Kidney (tissue), 14 donors: ENCODE results near the gene CDC42BPG. TPM values are rescaled to one million over a fixed set of nuclear protein-coding genes. Genes with fewer than 3 reads are reported as not detected.

Experiments used
- DNase-seq, 5 donors: peaks; one replicate each; pipeline ENCODE4 v3.0.0-alpha.2; 2013 to 2020
- FAIRE-seq: peaks from 2 replicates; lab custom pipeline; 2012; peaks lifted over from hg19 to GRCh38; lab: Jason Lieb, UNC
- H3K27ac ChIP-seq, 2 donors: one replicate each; pipeline ENCODE4 v1.7.0; 2013; ENCODE audit warnings: low read depth in 2 of 2, low read length in 2 of 2, inconsistent platforms in 1 of 2
- H3K27me3 ChIP-seq: one replicate; pipeline ENCODE4 v1.7.1; 2013; ENCODE audit warnings: low read length, inconsistent platforms; ENCODE audit not compliant: control insufficient read depth, insufficient read depth
- H3K36me3 ChIP-seq, 3 donors: one replicate each; pipeline versions ENCODE4 v1.7.0 to v1.7.1; 2013; ENCODE audit warnings: low read length in 3 of 3, control low read depth in 1 of 3, inconsistent platforms in 1 of 3; ENCODE audit not compliant: insufficient read depth in 3 of 3, control insufficient read depth in 2 of 3
- H3K4me1 ChIP-seq, 3 donors: one replicate each; pipeline versions ENCODE4 v1.7.0 to v1.7.1; 2013; ENCODE audit warnings: low read length in 3 of 3, inconsistent platforms in 1 of 3, low read depth in 1 of 3; ENCODE audit not compliant: control insufficient read depth in 2 of 3, insufficient read depth in 2 of 3
- H3K4me3 ChIP-seq, 3 donors: one replicate each; pipeline versions ENCODE4 v1.7.0 to v1.8.1; 2013; ENCODE audit warnings: low read length in 3 of 3, control low read depth in 1 of 3, inconsistent platforms in 1 of 3
- H3K9ac ChIP-seq, 3 donors: one replicate each; pipeline versions ENCODE4 v1.7.0 to v1.7.1; 2013; ENCODE audit warnings: low read length in 3 of 3, control low read depth in 1 of 3, inconsistent platforms in 1 of 3
- H3K9me3 ChIP-seq, 3 donors: one replicate each; pipeline versions ENCODE4 v1.7.0 to v1.7.1; 2013; ENCODE audit warnings: low read length in 3 of 3, control low read depth in 1 of 3, inconsistent platforms in 1 of 3; ENCODE audit not compliant: control insufficient read depth in 2 of 3, insufficient read depth in 1 of 3
- CTCF ChIP-seq: IDR thresholded peaks from 3 replicates; pipeline ENCODE4 v1.5.1; 2012; ENCODE audit warnings: mild to moderate bottlenecking, moderate library complexity, borderline replicate concordance; ENCODE audit not compliant: insufficient read depth; ENCODE audit errors: extremely low read depth
- intact Hi-C: fragments of 100-400 bp; cut with DNase I; formaldehyde crosslinking; loops from one replicate; pipeline ENCODE4 v1.11.1; 2022
- polyA plus RNA-seq: library from polyadenylated mRNA; stranded (reverse); fragments of 350-450 nt; fragmentation: Illumina TruSeq; extraction: RNeasy Lipid Tissue Mini Kit (QIAGEN cat#74804); gene quantifications from one replicate; pipeline ENCODE4 v1.2.3, GENCODE V29; 2014; ENCODE audit warnings: low read depth, low replicate concordance; ENCODE audit not compliant: insufficient read depth
- total RNA-seq: library from RNA; stranded (reverse); fragmentation: NEBNext Ultra II Directional; extraction: Animal tissue kit (Norgen Biotek cat#: 25700); gene quantifications from one replicate; pipeline ENCODE4 v1.2.1, GENCODE V29; 2021
- donor health status: control.
- donor health status: control.
- donor health status: control.
- donor health status: control.
- donor health status: control.
- donor health status: DM: yes; HTN: yes; CAD: no.
- donor health status: Normal renal cell carcinoma (clear cell type).

Gene CDC42BPG
- total and polyA plus RNA-seq, 2 donors from 2014 or later: 4.5 to 20.7 TPM

- Histone ChIP-seq H3K36me3 (no peaks in the 10 kb centered on the region), H3K9ac (peak within 1 kb of the TSS; percentile 86 to 95 (median 95)), H3K4me1 (peaks cover 0 to 48% (median 23%) of the 10 kb centered on the region in 3 donors), H3K27ac (peak within 1 kb of the TSS; percentile 86 to 88), H3K4me3 (peak within 1 kb of the TSS; percentile 95 to 97 (median 97)), H3K27me3 (no peaks in the 10 kb centered on the region), H3K9me3 (no peaks in the 10 kb centered on the region)
- no peak for FAIRE-seq
- peak; percentile 69 for TF ChIP-seq CTCF
- DNase-seq: peak; percentile 99 to 100 (median 99)
- intact Hi-C loops: no loop called here
Observed at GRCh38 chr11:64878494-64879243, 34.2 kb upstream of the CDC42BPG start, which contains the start of gene EHD1. Gene EHD1 (minus strand): TSS chr11:64878621. CDS start chr11:64878464, 157 bp downstream.

- peaks cover 0 to 51% (median 25%) of the 10 kb centered on the region in 3 donors for H3K4me1 ChIP-seq
- H3K9ac ChIP-seq: peak overlapping the region; percentile 86 to 95 (median 95)
- H3K36me3 ChIP-seq: peaks cover 0 to 4% (median 2%) of the 10 kb centered on the region in 3 donors
- H3K27me3 ChIP-seq: no peaks in the 10 kb centered on the region
- peak overlapping the region; percentile 73 to 86 for H3K27ac ChIP-seq
- no peaks in the 10 kb centered on the region for H3K9me3 ChIP-seq
- FAIRE-seq: no peak
- DNase-seq: no peak
- peak overlapping the region; percentile 95 to 97 (median 97) for H3K4me3 ChIP-seq
- TF ChIP-seq CTCF: no peak
- intact Hi-C loops: no loop called here
Observed at GRCh38 chr11:64878223-64878493, 33.7 kb upstream of the CDC42BPG start.

- Histone ChIP-seq H3K36me3 (peaks cover 0 to 5% (median 2%) of the 10 kb centered on the region in 3 donors), H3K27me3 (no peaks in the 10 kb centered on the region), H3K27ac (peak overlapping the region; percentile 73 to 86), H3K4me3 (peak overlapping the region; percentile 95 to 97 (median 97)), H3K9me3 (no peaks in the 10 kb centered on the region), H3K9ac (peak overlapping the region; percentile 86 to 95 (median 95)), H3K4me1 (peaks cover 0 to 56% (median 30%) of the 10 kb centered on the region in 3 donors)
- TF ChIP-seq CTCF: no peak
- FAIRE-seq: no peak
- intact Hi-C loops: no loop called here
- peak in 2 of 5 donors; percentile 81 to 86 for DNase-seq
Observed at GRCh38 chr11:64877390-64878222, 33.2 kb upstream of the CDC42BPG start.
